Measurements from ENCODE around the gene CDA.

GRCh38 chr1:20558191-20558590 lies 30.7 kb upstream of the CDA start:
- no peak for TF ChIP-seq KLF16 (tag by site-specific recombination; IDR thresholded peaks at IDR 0.05)
- TF ChIP-seq ZEB2 (tag by site-specific recombination; IDR thresholded peaks at IDR 0.05) = no peak
- no peak for TF ChIP-seq CTCF (tag by site-specific recombination; IDR thresholded peaks at IDR 0.05)
- no peak for TF ChIP-seq ZBTB26 (tag by site-specific recombination; optimal IDR thresholded peaks at IDR 0.05)
- TF ChIP-seq ZNF558 (tag by site-specific recombination; IDR thresholded peaks at IDR 0.05) = no peak
- no peak for TF ChIP-seq ZNF658 (tag by site-specific recombination; IDR thresholded peaks at IDR 0.05)
- no peak for TF ChIP-seq YY1 (tag by site-specific recombination; IDR thresholded peaks at IDR 0.05)
- no peak for TF ChIP-seq ZNF274 (IDR thresholded peaks at IDR 0.05; ENCODE audit: low read length)
- no peak for TF ChIP-seq ZNF274 (tag by site-specific recombination; IDR thresholded peaks at IDR 0.05; ENCODE audit: borderline replicate concordance)
- no peak for TF ChIP-seq ZNF692 (tag by site-specific recombination; IDR thresholded peaks at IDR 0.05)
- TF ChIP-seq ZNF133 (tag by site-specific recombination; IDR thresholded peaks at IDR 0.05) = no peak
- no peak for TF ChIP-seq ZNF121 (tag by site-specific recombination; IDR thresholded peaks at IDR 0.05)

Data from HEK293 (cell line).